Pancreas (tissue), 10 donors: Measurements from ENCODE around the gene MX2. TPM values are rescaled to one million over a fixed set of nuclear protein-coding genes. Genes with fewer than 3 reads are reported as not detected.

ENCODE experiments used
- ATAC-seq, 4 donors: fragments of 200-7000 bp; cut with Tn5 transposase; one replicate each; pipeline versions ENCODE4 v1.8.0 to v1.9.1; 2020; ENCODE audit warnings: mild to moderate bottlenecking in 4 of 4, moderate library complexity in 4 of 4
- DNase-seq, 6 donors: peaks; one replicate each; pipeline ENCODE4 v3.0.0-alpha.2; 2020
- FAIRE-seq: peaks from 2 replicates; lab custom pipeline; 2012; peaks lifted over from hg19 to GRCh38; lab: Jason Lieb, UNC
- H3K27ac ChIP-seq, 4 donors: fragments of 200-600 bp; sonication (generic); 1 replicate in 3 of 4; 2 replicates in 1 of 4; pipeline versions ENCODE4 v1.5.0 to v1.8.0; 2020
- H3K27me3 ChIP-seq, 4 donors: fragments of 200-600 bp; one replicate each; pipeline ENCODE4 v1.8.0; 2021
- H3K36me3 ChIP-seq, 3 donors: fragments of 200-600 bp; sonication (generic) in 1 of 3; one replicate each; pipeline versions ENCODE4 v1.5.0 to v1.8.0; 2020 to 2021
- H3K4me1 ChIP-seq, 3 donors: fragments of 200-600 bp; one replicate each; pipeline ENCODE4 v1.8.0; 2021
- H3K4me3 ChIP-seq, 4 donors: fragments of 200-600 bp; sonication (generic) in 2 of 4; one replicate each; pipeline versions ENCODE4 v1.5.0 to v1.8.0; 2020 to 2021
- H3K9me3 ChIP-seq, 4 donors: fragments of 200-600 bp; one replicate each; pipeline ENCODE4 v1.8.0; 2021
- CTCF ChIP-seq, 4 donors: fragments of 200-600 bp; sonication (generic) in 3 of 4; IDR thresholded peaks; one replicate each; pipeline versions ENCODE4 v1.5.0 to v1.8.0; 2021; ENCODE audit warnings: antibody characterized with exemption in 4 of 4
- WGBS, 2 donors: extraction: QIAGEN DNeasy Blood & Tissue Kit; methylation state at CpG; one replicate each; pipeline ENCODE4 v1.1.7; 2013; 5-methylcytosine and 5-hydroxymethylcytosine counted together
- intact Hi-C, 3 donors: fragments of 100-400 bp; cut with DNase I; formaldehyde crosslinking; loops; one replicate each; pipeline versions ENCODE4 v1.11.1 to v1.14.2; 2022
- polyA plus RNA-seq, 2 donors: library from polyadenylated mRNA; stranded (reverse); fragments of 200-250 nt; gene quantifications; one replicate each; pipeline ENCODE4 v1.2.3, GENCODE V29; 2013
- total RNA-seq, 6 donors: library from RNA; stranded (reverse); fragmentation: NEBNext Ultra II Directional in 4 of 6; extraction: Animal tissue kit (Norgen Biotek cat#: 25700) in 4 of 6; gene quantifications; one replicate each; pipeline versions ENCODE4 v1.2.1 to v1.2.4, GENCODE V29; 2021 to 2023
- donor health status: healthy with polysubstance abuse.
- donor health status: DM: no; HTN: no; CAD: no; lungs with moderate emphysema.
- donor health status: DM: no; HTN: no; CAD: no.
- donor health status: control.
- donor health status: control.
- donor health status: Bipolar disorder and iron deficiency.
- donor health status: DM: yes; HTN: yes; CAD: no.
- donor health status: DM: no; HTN: no; CAD: no.
- donor health status: DM: no; HTN: no; CAD: no.
- donor health status: DM: yes; HTN: yes; CAD: no.

The MX2 gene
- total and polyA plus RNA-seq, 8 donors = 2.0 to 5.4 (median 4.1) TPM

GRCh38 chr21:41342035-41342434, 19.8 kb upstream of the MX2 start:
- no peaks in the 10 kb centered on the region for H3K9me3 ChIP-seq
- peaks cover 0 to 7% (median 0%) of the 10 kb centered on the region in 3 donors for H3K4me1 ChIP-seq
- FAIRE-seq (no peak), ATAC-seq (no peak), DNase-seq (no peak)
- H3K36me3 ChIP-seq = peaks cover 0 to 39% (median 2%) of the 10 kb centered on the region in 3 donors
- WGBS, 2 donors = 98 to 99% methylated on average over 4 of the region's 4 CpGs
- H3K27me3 ChIP-seq = no peaks in the 10 kb centered on the region
- no peak overlapping the region for H3K4me3 ChIP-seq
- no peak overlapping the region for H3K27ac ChIP-seq
- TF ChIP-seq CTCF (IDR thresholded peaks at IDR 0.05) = no peak
- intact Hi-C loops = no loop called here

GRCh38 chr21:41344146-41344545, 17.7 kb upstream of the MX2 start:
- TF ChIP-seq CTCF (IDR thresholded peaks at IDR 0.05) = no peak
- H3K36me3 ChIP-seq = peaks cover 0 to 41% (median 4%) of the 10 kb centered on the region in 3 donors
- 91 to 96% methylated on average over 9 of the region's 9 CpGs for WGBS, 2 donors
- H3K4me3 ChIP-seq = no peak overlapping the region
- ATAC-seq = no peak
- H3K27me3 ChIP-seq = no peaks in the 10 kb centered on the region
- intact Hi-C loops = no loop called here
- H3K4me1 ChIP-seq = peaks cover 0 to 7% (median 0%) of the 10 kb centered on the region in 3 donors
- H3K9me3 ChIP-seq = no peaks in the 10 kb centered on the region
- DNase-seq = peak in 1 of 6 donors; percentile 41
- H3K27ac ChIP-seq = no peak overlapping the region
- FAIRE-seq = no peak

- TF ChIP-seq CTCF (IDR thresholded peaks at IDR 0.05) = no peak
- intact Hi-C loops = no loop called here
- no peak overlapping the region for H3K4me3 ChIP-seq
- DNase-seq = peak in 1 of 6 donors; percentile 28
- H3K36me3 ChIP-seq = peaks cover 0 to 49% (median 9%) of the 10 kb centered on the region in 3 donors
- no peak overlapping the region for H3K27ac ChIP-seq
- no peaks in the 10 kb centered on the region for H3K9me3 ChIP-seq
- no peak for FAIRE-seq
- no peak for ATAC-seq
- peaks cover 0 to 7% (median 0%) of the 10 kb centered on the region in 3 donors for H3K4me1 ChIP-seq
- H3K27me3 ChIP-seq = no peaks in the 10 kb centered on the region
- WGBS, 2 donors = 95 to 99% methylated on average over 4 of the region's 4 CpGs
Observed at GRCh38 chr21:41345356-41345755, 16.5 kb upstream of the MX2 start.

GRCh38 chr21:41345934-41346685, 15.7 kb upstream of the MX2 start:
- Histone ChIP-seq H3K9me3 (no peaks in the 10 kb centered on the region), H3K4me1 (peaks cover 0 to 7% (median 0%) of the 10 kb centered on the region in 3 donors), H3K27me3 (no peaks in the 10 kb centered on the region), H3K27ac (peak overlapping the region in 1 of 4 donors; percentile 1), H3K4me3 (no peak overlapping the region), H3K36me3 (peaks cover 0 to 48% (median 9%) of the 10 kb centered on the region in 3 donors)
- WGBS, 2 donors = 45 to 49% methylated on average over 13 of the region's 13 CpGs
- peak; percentile 75 to 88 (median 86) for ATAC-seq
- intact Hi-C loops = no loop called here
- FAIRE-seq = no peak
- peak in 3 of 6 donors; percentile 54 to 59 (median 55) for DNase-seq
- no peak for TF ChIP-seq CTCF (IDR thresholded peaks at IDR 0.05)

GRCh38 chr21:41346758-41347157, 15.1 kb upstream of the MX2 start:
- 93 to 94% methylated on average over 8 of the region's 8 CpGs for WGBS, 2 donors

More at GRCh38 chr21:41346758-41347157, 15.1 kb upstream of the MX2 start:
- Histone ChIP-seq H3K27ac (peak overlapping the region in 1 of 4 donors; percentile 1), H3K4me3 (no peak overlapping the region), H3K4me1 (peaks cover 0 to 7% (median 0%) of the 10 kb centered on the region in 3 donors), H3K36me3 (peaks cover 0 to 42% (median 9%) of the 10 kb centered on the region in 3 donors), H3K27me3 (no peaks in the 10 kb centered on the region), H3K9me3 (no peaks in the 10 kb centered on the region)
- FAIRE-seq (no peak), ATAC-seq (peak in 3 of 4 donors; percentile 6 to 13 (median 6)), DNase-seq (no peak)
- intact Hi-C loops = no loop called here
- no peak for TF ChIP-seq CTCF (IDR thresholded peaks at IDR 0.05)
